Measurements from ENCODE around the gene TUBB3. TPM values are rescaled to one million over a fixed set of nuclear protein-coding genes. Genes with fewer than 3 reads are reported as not detected.

The TUBB3 gene
- polyA plus RNA-seq, 1 experiment = 108 TPM

GRCh38 chr16:89971495-89972243, 48.5 kb downstream of the TUBB3 start:
- Histone ChIP-seq H3K4me3 (ENCODE audit: low read depth, low read length) (peak overlapping the region; percentile 92), H3K36me3 (ENCODE audit: control insufficient read depth, insufficient read depth, low read length) (no peaks in the 10 kb centered on the region), H3K27me3 (ENCODE audit: control insufficient read depth, insufficient read depth, low read length) (no peaks in the 10 kb centered on the region)
- ChIA-PET POLR2A (interaction anchor here (0.6 kb wide), 1 partner anchor 53 kb away, joined by 15 read pairs; the partner anchor contains the start of gene MC1R), CTCF (no interaction called here)
- DNase-seq (ENCODE audit: low read depth) = no peak
- TF ChIP-seq, protein P1, sequence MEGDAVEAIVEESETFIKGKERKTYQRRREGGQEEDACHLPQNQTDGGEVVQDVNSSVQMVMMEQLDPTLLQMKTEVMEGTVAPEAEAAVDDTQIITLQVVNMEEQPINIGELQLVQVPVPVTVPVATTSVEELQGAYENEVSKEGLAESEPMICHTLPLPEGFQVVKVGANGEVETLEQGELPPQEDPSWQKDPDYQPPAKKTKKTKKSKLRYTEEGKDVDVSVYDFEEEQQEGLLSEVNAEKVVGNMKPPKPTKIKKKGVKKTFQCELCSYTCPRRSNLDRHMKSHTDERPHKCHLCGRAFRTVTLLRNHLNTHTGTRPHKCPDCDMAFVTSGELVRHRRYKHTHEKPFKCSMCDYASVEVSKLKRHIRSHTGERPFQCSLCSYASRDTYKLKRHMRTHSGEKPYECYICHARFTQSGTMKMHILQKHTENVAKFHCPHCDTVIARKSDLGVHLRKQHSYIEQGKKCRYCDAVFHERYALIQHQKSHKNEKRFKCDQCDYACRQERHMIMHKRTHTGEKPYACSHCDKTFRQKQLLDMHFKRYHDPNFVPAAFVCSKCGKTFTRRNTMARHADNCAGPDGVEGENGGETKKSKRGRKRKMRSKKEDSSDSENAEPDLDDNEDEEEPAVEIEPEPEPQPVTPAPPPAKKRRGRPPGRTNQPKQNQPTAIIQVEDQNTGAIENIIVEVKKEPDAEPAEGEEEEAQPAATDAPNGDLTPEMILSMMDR (IDR thresholded peaks at IDR 0.05; ENCODE audit: insufficient read depth, low read depth, low read length) = no peak

DNA sequence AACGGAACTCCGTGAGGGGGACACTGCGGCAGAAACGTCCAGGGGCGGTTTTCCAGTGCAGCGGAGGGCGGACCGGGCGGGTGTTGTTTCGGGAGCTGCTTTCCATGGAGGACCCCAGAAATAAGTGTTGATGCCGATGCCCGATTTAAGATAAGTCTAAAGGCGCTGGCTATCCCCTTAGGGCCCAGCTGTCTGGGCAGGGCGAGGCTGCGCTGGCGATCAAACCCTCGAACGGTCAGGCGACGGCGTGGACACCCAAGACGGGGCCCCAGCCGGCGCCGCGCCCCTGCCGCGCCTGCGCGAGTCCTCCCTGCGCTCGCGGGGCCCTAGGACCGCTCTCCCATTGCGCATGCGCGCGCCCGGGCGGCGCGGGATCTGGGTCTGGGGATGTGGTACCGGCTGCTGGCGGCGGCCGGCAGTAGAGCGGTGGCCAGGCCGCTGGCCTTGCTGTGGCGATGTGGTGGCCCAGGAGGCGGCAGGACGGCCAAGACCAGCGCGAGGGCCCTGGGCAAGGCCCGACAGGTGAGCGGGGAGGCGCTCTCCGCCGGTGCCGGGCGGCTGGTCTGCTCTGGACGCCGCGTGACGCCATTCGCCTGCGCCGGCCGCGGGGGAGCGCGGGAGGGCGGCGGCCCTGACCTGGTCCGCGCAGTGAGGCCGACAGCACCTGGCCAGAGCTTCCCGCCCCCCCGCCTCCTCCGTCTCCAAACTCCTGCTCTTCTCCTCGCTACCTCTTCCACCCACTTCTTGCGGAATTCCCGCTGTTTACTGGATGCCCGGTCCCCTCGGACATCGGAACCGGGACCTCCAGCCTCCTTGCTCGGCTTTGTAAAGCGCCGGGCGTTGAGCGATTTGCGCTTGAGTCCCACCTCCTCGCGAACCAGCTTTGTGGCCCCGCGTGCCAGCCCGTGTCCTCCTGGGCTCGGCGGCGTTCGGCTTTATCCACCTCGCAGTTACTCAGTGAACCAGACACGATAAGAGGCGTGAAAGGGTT, 49.4 kb downstream of the TUBB3 start:
- H3K36me3 ChIP-seq (ENCODE audit: control insufficient read depth, insufficient read depth, low read length) = no peaks in the 10 kb centered on the region
- TF ChIP-seq, protein P1 (IDR thresholded peaks at IDR 0.05; ENCODE audit: insufficient read depth, low read depth, low read length) = no peak
- peak overlapping the region; percentile 92 for H3K4me3 ChIP-seq (ENCODE audit: low read depth, low read length)
- DNase-seq (ENCODE audit: low read depth) = peak; percentile 40
- CTCF ChIA-PET = interaction anchor here (1.1 kb wide), 1 partner anchor 30 kb away, joined by 3 read pairs; no protein-coding TSS in a partner anchor
- POLR2A ChIA-PET = interaction anchor here (0.6 kb wide), 1 partner anchor 54 kb away, joined by 15 read pairs; the partner anchor contains the start of gene MC1R
- no peaks in the 10 kb centered on the region for H3K27me3 ChIP-seq (ENCODE audit: control insufficient read depth, insufficient read depth, low read length)

- DNase-seq (ENCODE audit: low read depth) = no peak
- no peaks in the 10 kb centered on the region for H3K36me3 ChIP-seq (ENCODE audit: control insufficient read depth, insufficient read depth, low read length)
- TF ChIP-seq, protein P1 (IDR thresholded peaks at IDR 0.05; ENCODE audit: insufficient read depth, low read depth, low read length) = no peak
- no peaks in the 10 kb centered on the region for H3K27me3 ChIP-seq (ENCODE audit: control insufficient read depth, insufficient read depth, low read length)
- ChIA-PET CTCF (interaction anchor here (1.1 kb wide), 1 partner anchor 31 kb away, joined by 3 read pairs; no protein-coding TSS in a partner anchor), POLR2A (no interaction called here)
- H3K4me3 ChIP-seq (ENCODE audit: low read depth, low read length) = peak overlapping the region; percentile 92
Measured at GRCh38 chr16:89973235-89973634, 50.1 kb downstream of the TUBB3 start.

- ChIA-PET CTCF (interaction anchor here (1.1 kb wide), 1 partner anchor 32 kb away, joined by 3 read pairs; no protein-coding TSS in a partner anchor), POLR2A (no interaction called here)
- no peaks in the 10 kb centered on the region for H3K36me3 ChIP-seq (ENCODE audit: control insufficient read depth, insufficient read depth, low read length)
- no peaks in the 10 kb centered on the region for H3K27me3 ChIP-seq (ENCODE audit: control insufficient read depth, insufficient read depth, low read length)
- no peak overlapping the region for H3K4me3 ChIP-seq (ENCODE audit: low read depth, low read length)
- DNase-seq (ENCODE audit: low read depth) = no peak
- TF ChIP-seq, protein P1 (IDR thresholded peaks at IDR 0.05; ENCODE audit: insufficient read depth, low read depth, low read length) = no peak
Measured at GRCh38 chr16:89973654-89974335, 50.7 kb downstream of the TUBB3 start.

All from BJ (cell line).